PC-9 (cell line): ENCODE results near the gene BRD4. TPM values are rescaled to one million over a fixed set of nuclear protein-coding genes. Genes with fewer than 3 reads are reported as not detected.

Source experiments
- BruUV-seq: library from RNA; stranded (reverse); fragments of 400-500 nt; replicated peaks from 2 replicates; lab custom pipeline; 2021; lab: Mats Ljungman, UMichigan
- CTCF ChIA-PET: fragments of 300-600 bp; sonication (Branson Sonifier 250); formaldehyde crosslinking; loops from one replicate; lab custom pipeline; 2022; ENCODE audit warnings: antibody characterized with exemption; lab: Charles Lee
- POLR2A ChIA-PET: fragments of 300-600 bp; sonication (Branson Sonifier 250); formaldehyde crosslinking; loops from one replicate; lab custom pipeline; 2022; ENCODE audit warnings: antibody characterized with exemption; ENCODE audit not compliant: unreplicated experiment; lab: Charles Lee
- DNase-seq, 2 experiments: peaks; one replicate each; pipeline versions ENCODE4 v3.0.0 to v3.0.0-alpha.2; 2015 to 2022; ENCODE audit warnings: mixed read lengths in 1 of 2
- H2AFZ ChIP-seq: fragments of 200-600 bp; sonication (generic); 2 replicates; pipeline ENCODE4 v1.8.1; 2017; ENCODE audit warnings: antibody characterized with exemption
- H3F3A ChIP-seq: fragments of 200-600 bp; sonication (generic); 2 replicates; pipeline ENCODE4 v1.8.1; 2017; ENCODE audit warnings: antibody characterized with exemption, mild to moderate bottlenecking, low read depth; ENCODE audit not compliant: insufficient read depth
- H3K27ac ChIP-seq: fragments of 200-600 bp; sonication (generic); 2 replicates; pipeline ENCODE4 v1.6.1; 2016; ENCODE audit warnings: mixed run types
- H3K27me3 ChIP-seq: fragments of 200-600 bp; sonication (generic); 2 replicates; pipeline ENCODE4 v1.6.1; 2016; ENCODE audit warnings: low read depth, mixed run types; ENCODE audit not compliant: insufficient read depth
- H3K36me3 ChIP-seq: fragments of 200-600 bp; sonication (generic); 2 replicates; pipeline ENCODE4 v1.6.1; 2016; ENCODE audit warnings: low read depth, mixed run types
- H3K4me1 ChIP-seq: fragments of 200-600 bp; sonication (generic); replicated peaks from 2 replicates; pipeline ENCODE4 v1.6.1; 2016; ENCODE audit warnings: mixed run types; ENCODE audit not compliant: insufficient read depth
- H3K4me2 ChIP-seq: fragments of 200-600 bp; sonication (generic); 2 replicates; pipeline ENCODE4 v1.6.1; 2017; ENCODE audit warnings: mixed run types
- H3K4me3 ChIP-seq: fragments of 200-600 bp; sonication (generic); 2 replicates; pipeline ENCODE4 v1.6.1; 2016; ENCODE audit warnings: mixed run types
- H3K79me2 ChIP-seq: fragments of 200-600 bp; sonication (generic); 2 replicates; pipeline ENCODE4 v1.6.1; 2017; ENCODE audit warnings: low read depth, mixed run types
- H3K9me2 ChIP-seq: fragments of 200-600 bp; sonication (generic); 2 replicates; pipeline ENCODE4 v1.8.1; 2017; ENCODE audit warnings: mild to moderate bottlenecking; ENCODE audit not compliant: insufficient read depth
- H3K9me3 ChIP-seq: fragments of 200-600 bp; sonication (generic); 2 replicates; pipeline ENCODE4 v1.8.1; 2016; ENCODE audit warnings: low read depth; ENCODE audit not compliant: insufficient read depth
- H4K20me1 ChIP-seq: fragments of 200-600 bp; sonication (generic); 2 replicates; pipeline ENCODE4 v1.8.1; 2017; ENCODE audit not compliant: insufficient read depth
- EZH2 ChIP-seq: fragments of 200-600 bp; sonication (generic); IDR thresholded peaks from 2 replicates; pipeline ENCODE4 v1.8.0; 2017; ENCODE audit warnings: antibody characterized with exemption, low read depth
- intact Hi-C: fragments of 100-400 bp; cut with micrococcal nuclease; formaldehyde crosslinking; loops from one replicate; pipeline ENCODE4 v1.10.0; 2022; ENCODE audit not compliant: unreplicated experiment
- total RNA-seq: library from RNA; stranded (reverse); gene quantifications from 2 replicates; pipeline ENCODE4 v1.2.3, GENCODE V29; 2021
- TF ChIP-seq, protein P1 (sequence below): fragments of 200-600 bp; sonication (generic); conservative IDR thresholded peaks from 2 replicates; pipeline ENCODE4 v1.6.1; 2017; ENCODE audit warnings: mixed run types, antibody characterized with exemption, mild to moderate bottlenecking, moderate library complexity

The BRD4 gene
- total RNA-seq, 1 experiment from 2014 or later, result 138 TPM

DNA sequence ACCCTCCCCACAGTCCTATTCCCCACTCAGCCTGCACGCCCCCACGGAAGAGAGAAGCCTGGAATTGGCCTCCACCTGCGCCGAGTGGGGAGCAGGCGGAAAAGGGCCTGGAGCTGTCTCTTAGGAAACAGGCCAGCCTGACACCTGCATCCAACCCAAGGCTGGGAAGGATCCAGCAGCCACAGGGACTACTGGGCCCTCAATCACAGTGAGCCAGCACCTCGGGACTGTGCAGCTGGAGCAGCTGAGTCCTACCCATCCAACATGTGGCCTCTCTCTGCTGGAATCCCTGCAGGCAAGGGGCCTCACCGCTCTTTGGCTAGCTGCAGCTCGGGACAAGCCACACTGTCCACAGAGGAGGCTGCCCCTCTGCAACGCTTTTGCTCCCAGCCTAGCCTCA is 91.8 kb downstream of the BRD4 start:
- Histone ChIP-seq H3K79me2 (peaks cover 4% of the 10 kb centered on the region; the same call in 1 of the 2 replicates), H3K4me1 (peaks cover 10% of the 10 kb centered on the region; the same call in 1 of the 2 replicates), H3K9me3 (no peaks in the 10 kb centered on the region), H3K4me3 (no peak overlapping the region), H4K20me1 (peaks cover 21% of the 10 kb centered on the region), H3K27ac (no peak overlapping the region), H3K9me2 (no peaks in the 10 kb centered on the region), H2AFZ (no peak overlapping the region), H3K4me2 (no peak overlapping the region), H3F3A (peaks cover 50% of the 10 kb centered on the region), H3K36me3 (peaks cover 34% of the 10 kb centered on the region), H3K27me3 (no peaks in the 10 kb centered on the region)
- no TSS peak for BruUV-seq
- no peak for TF ChIP-seq EZH2
- TF ChIP-seq, protein P1, sequence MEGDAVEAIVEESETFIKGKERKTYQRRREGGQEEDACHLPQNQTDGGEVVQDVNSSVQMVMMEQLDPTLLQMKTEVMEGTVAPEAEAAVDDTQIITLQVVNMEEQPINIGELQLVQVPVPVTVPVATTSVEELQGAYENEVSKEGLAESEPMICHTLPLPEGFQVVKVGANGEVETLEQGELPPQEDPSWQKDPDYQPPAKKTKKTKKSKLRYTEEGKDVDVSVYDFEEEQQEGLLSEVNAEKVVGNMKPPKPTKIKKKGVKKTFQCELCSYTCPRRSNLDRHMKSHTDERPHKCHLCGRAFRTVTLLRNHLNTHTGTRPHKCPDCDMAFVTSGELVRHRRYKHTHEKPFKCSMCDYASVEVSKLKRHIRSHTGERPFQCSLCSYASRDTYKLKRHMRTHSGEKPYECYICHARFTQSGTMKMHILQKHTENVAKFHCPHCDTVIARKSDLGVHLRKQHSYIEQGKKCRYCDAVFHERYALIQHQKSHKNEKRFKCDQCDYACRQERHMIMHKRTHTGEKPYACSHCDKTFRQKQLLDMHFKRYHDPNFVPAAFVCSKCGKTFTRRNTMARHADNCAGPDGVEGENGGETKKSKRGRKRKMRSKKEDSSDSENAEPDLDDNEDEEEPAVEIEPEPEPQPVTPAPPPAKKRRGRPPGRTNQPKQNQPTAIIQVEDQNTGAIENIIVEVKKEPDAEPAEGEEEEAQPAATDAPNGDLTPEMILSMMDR, result no peak
- ChIA-PET CTCF (no interaction called here), POLR2A (no interaction called here)
- DNase-seq, result no peak
- intact Hi-C loops, result no loop called here

DNA sequence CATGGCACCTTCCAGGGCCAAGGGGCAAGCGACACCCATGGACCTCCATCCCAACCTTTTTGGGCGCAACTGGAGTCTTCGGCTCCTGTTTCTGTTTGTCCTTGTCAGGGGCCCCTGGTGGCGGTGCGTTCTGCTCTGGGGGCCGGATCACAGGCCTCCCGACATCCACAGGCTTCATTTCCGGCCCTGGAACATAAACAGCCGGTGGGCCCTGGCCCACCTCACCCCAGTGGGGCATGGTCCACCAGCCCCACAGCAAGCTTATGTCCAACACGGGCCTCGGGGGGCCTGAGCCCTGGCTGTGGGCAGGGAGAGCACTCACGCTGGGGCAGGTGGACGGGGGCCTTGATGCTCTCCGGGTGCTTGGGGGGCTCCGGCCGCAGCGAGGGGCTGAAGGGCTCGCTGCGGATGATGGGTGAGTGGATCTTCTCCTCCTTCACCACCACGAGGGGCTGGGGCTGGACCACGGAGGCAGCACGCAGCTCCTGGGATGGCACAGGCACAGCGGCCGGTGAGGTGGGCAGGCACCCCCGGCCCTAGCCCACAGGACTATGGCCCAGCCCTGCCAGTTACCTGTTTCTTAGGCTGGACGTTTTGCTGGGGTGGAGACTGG is 92.9 kb downstream of the BRD4 start:
- Histone ChIP-seq H3K27me3 (no peaks in the 10 kb centered on the region), H3F3A (peaks cover 52% of the 10 kb centered on the region), H4K20me1 (peaks cover 16% of the 10 kb centered on the region), H3K79me2 (no peaks in the 10 kb centered on the region), H3K9me2 (no peaks in the 10 kb centered on the region), H2AFZ (no peak overlapping the region), H3K36me3 (peaks cover 36% of the 10 kb centered on the region), H3K9me3 (no peaks in the 10 kb centered on the region), H3K4me1 (peaks cover 21% of the 10 kb centered on the region), H3K27ac (no peak overlapping the region), H3K4me2 (no peak overlapping the region), H3K4me3 (no peak overlapping the region)
- ChIA-PET CTCF (no interaction called here), POLR2A (interaction anchor here (0.6 kb wide), 1 partner anchor 180 kb away, joined by 5 read pairs; no protein-coding TSS in a partner anchor)
- BruUV-seq, result no TSS peak
- intact Hi-C loops, result no loop called here
- DNase-seq, result no peak
- TF ChIP-seq, protein P1, result no peak

DNA sequence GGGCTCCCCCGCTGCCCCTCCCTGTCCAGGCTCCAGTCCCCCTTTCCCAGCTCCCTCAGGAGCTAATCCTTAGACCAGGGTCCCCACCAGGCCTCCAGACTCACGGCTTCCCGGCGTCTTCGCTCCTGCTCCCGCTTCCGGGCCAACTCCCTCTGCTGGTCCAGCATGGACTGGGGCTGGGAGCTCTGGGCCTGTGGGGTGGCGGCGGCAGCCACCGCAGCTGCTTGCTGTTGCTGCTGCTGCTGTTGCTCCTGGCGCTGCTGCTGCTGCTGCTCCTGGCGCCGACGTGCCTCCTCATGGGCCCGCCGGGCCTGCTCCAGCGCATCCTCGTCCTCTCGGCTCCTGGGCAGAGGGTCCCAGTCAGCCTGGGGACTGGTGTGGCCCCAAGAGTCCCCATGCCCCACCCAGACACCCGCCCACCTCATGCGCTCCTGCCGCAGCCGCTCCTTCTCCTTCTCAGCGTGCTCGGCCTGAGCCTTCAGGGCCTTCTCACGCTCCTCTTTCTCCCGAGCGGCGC is 93.6 kb downstream of the BRD4 start:
- H3K36me3 ChIP-seq, result peaks cover 32% of the 10 kb centered on the region
- POLR2A ChIA-PET, result interaction anchor here (0.6 kb wide), 1 partner anchor 181 kb away, joined by 5 read pairs; no protein-coding TSS in a partner anchor

More for the DNA sequence above, 93.6 kb downstream of the BRD4 start:
- Histone ChIP-seq H3K79me2 (no peaks in the 10 kb centered on the region), H3F3A (peaks cover 57% of the 10 kb centered on the region), H3K4me3 (no peak overlapping the region), H3K9me2 (no peaks in the 10 kb centered on the region), H3K27ac (no peak overlapping the region), H3K4me1 (peaks cover 26% of the 10 kb centered on the region), H3K27me3 (no peaks in the 10 kb centered on the region), H3K4me2 (no peak overlapping the region), H2AFZ (no peak overlapping the region), H3K9me3 (no peaks in the 10 kb centered on the region), H4K20me1 (peaks cover 13% of the 10 kb centered on the region)
- CTCF ChIA-PET, result no interaction called here
- intact Hi-C loops, result no loop called here
- no TSS peak for BruUV-seq
- TF ChIP-seq EZH2, result no peak
- TF ChIP-seq, protein P1, result no peak
- no peak for DNase-seq
